HG03025 (cell line): ENCODE results near the gene PFDN4.
"Not testable (repeated sequence)": the region's sequence is repeated elsewhere in the genome, so short reads cannot be mapped to it uniquely, and the experiment has no call there.

Experiments used
- ATAC-seq: cut with Tn5 transposase; IDR thresholded peaks from one replicate; pipeline ENCODE4 v1.9.1; 2021; ENCODE audit warnings: mild to moderate bottlenecking, moderate library complexity; ENCODE audit not compliant: unreplicated experiment, low FRiP score

The PFDN4 gene

GRCh38 chr20:54263116-54263690 lies 55.3 kb downstream of the PFDN4 start:
- ATAC-seq = no peak

- ATAC-seq = not testable (repeated sequence)
Observed at GRCh38 chr20:54265791-54266190, 57.9 kb downstream of the PFDN4 start.

GRCh38 chr20:54266844-54267243 lies 59.0 kb downstream of the PFDN4 start:
- no peak for ATAC-seq

GRCh38 chr20:54267483-54268003 lies 59.7 kb downstream of the PFDN4 start:
- ATAC-seq = no peak

GRCh38 chr20:54268941-54269340 lies 61.1 kb downstream of the PFDN4 start:
- no peak for ATAC-seq
